Gastrocnemius medialis (tissue), 4 donors: ENCODE results near the gene BCS1L. TPM values are rescaled to one million over a fixed set of nuclear protein-coding genes. Genes with fewer than 3 reads are reported as not detected.
A peak's percentile ranks its signal among the peaks of the same experiment; 100 is the strongest.

Experiments
- ATAC-seq, 2 donors: fragments of 150-250 bp; one replicate each; pipeline ENCODE4 v1.9.1; 2016
- DNase-seq, 2 donors: peaks; one replicate each; pipeline ENCODE4 v3.0.0-alpha.2; 2019
- H3K27ac ChIP-seq, 4 donors: fragments of 200-600 bp; sonication (generic); 1 replicate in 1 of 4; 2 replicates in 3 of 4; pipeline ENCODE4 v1.5.1; 2016 to 2018; ENCODE audit warnings: mild to moderate bottlenecking in 2 of 4, moderate library complexity in 1 of 4
- H3K27me3 ChIP-seq, 3 donors: fragments of 200-600 bp; sonication (generic) in 2 of 3; 1 replicate in 1 of 3; 2 replicates in 2 of 3; pipeline versions ENCODE4 v1.5.1 to v1.6.0; 2016 to 2019; ENCODE audit warnings: mild to moderate bottlenecking in 1 of 3, moderate library complexity in 1 of 3
- H3K36me3 ChIP-seq, 2 donors: fragments of 200-600 bp; sonication (generic) in 1 of 2; one replicate each; pipeline ENCODE4 v1.5.1; 2017 to 2018
- H3K4me1 ChIP-seq, 2 donors: fragments of 200-600 bp; sonication (generic) in 1 of 2; one replicate each; pipeline ENCODE4 v1.5.1; 2016 to 2017; ENCODE audit warnings: mild to moderate bottlenecking in 2 of 2
- H3K4me3 ChIP-seq, 4 donors: fragments of 200-600 bp; sonication (generic) in 3 of 4; 1 replicate in 1 of 4; 2 replicates in 3 of 4; pipeline ENCODE4 v1.5.1; 2016 to 2019; ENCODE audit warnings: mild to moderate bottlenecking in 2 of 4
- H3K9me3 ChIP-seq, 3 donors: fragments of 200-600 bp; sonication (generic) in 2 of 3; 1 replicate in 1 of 3; 2 replicates in 2 of 3; pipeline ENCODE4 v1.5.1; 2016 to 2019
- CTCF ChIP-seq, 5 experiments: fragments of 450-650 bp in 3 of 5; fragments of 200-600 bp in 2 of 5; sonication (generic) in 2 of 5; IDR thresholded peaks in 4 of 5; conservative IDR thresholded peaks in 1 of 5; 1 replicate in 4 of 5; 2 replicates in 1 of 5; pipeline ENCODE4 v1.5.1; 2016 to 2019; ENCODE audit warnings: antibody characterized with exemption in 5 of 5, mild to moderate bottlenecking in 3 of 5, moderate library complexity in 3 of 5
- POLR2A ChIP-seq, 2 donors: fragments of 450-650 bp; IDR thresholded peaks; one replicate each; pipeline ENCODE4 v1.6.1; 2017; ENCODE audit warnings: antibody characterized with exemption in 2 of 2, mild to moderate bottlenecking in 2 of 2, moderate library complexity in 2 of 2
- in situ Hi-C, 4 donors: fragments of 200-750 bp; cut with MboI; loops; one replicate each; pipeline versions ENCODE4 v1.15.0 to v1.8.0; 2017; ENCODE audit warnings: low sequenced_read_pairs in 4 of 4
- intact Hi-C: fragments of 100-400 bp; cut with DNase I; formaldehyde crosslinking; loops from one replicate; pipeline ENCODE4 v1.15.1; 2023; ENCODE audit warnings: low total_unique reads
- total RNA-seq, 4 donors: library from RNA; depleted of rRNA; stranded (reverse); fragments of >200 nt; gene quantifications; one replicate each; pipeline versions ENCODE4 v1.1.0 to v1.2.3, GENCODE V29; 2016

Gene BCS1L
- total RNA-seq, 4 donors from 2014 or later = 19.6 to 46.9 (median 22.4) TPM

- in situ Hi-C loops (no loop called here), intact Hi-C loops (no loop called here)
- Histone ChIP-seq H3K27ac (peak overlapping the region in 1 of 4 donors; percentile 18), H3K36me3 (peaks cover 3 to 95% of the 10 kb centered on the region in 2 donors), H3K4me3 (no peak overlapping the region), H3K27me3 (no peaks in the 10 kb centered on the region), H3K4me1 (no peaks in the 10 kb centered on the region), H3K9me3 (no peaks in the 10 kb centered on the region)
- DNase-seq (peak in 1 of 2 donors; percentile 45), ATAC-seq (peak; percentile 65 to 71)
- TF ChIP-seq POLR2A (IDR thresholded peaks at IDR 0.05) (no peak), CTCF (IDR thresholded peaks at IDR 0.05 in 4 of 5, conservative IDR thresholded peaks at IDR 0.05 in 1 of 5) (peak; percentile 54 to 79 (median 71))
Measured at GRCh38 chr2:218648088-218648786, 11.2 kb upstream of the BCS1L start.

- no peak for DNase-seq
- Histone ChIP-seq H3K4me1 (no peaks in the 10 kb centered on the region), H3K36me3 (peaks cover 3 to 95% of the 10 kb centered on the region in 2 donors), H3K27ac (peak overlapping the region in 1 of 4 donors; percentile 18), H3K27me3 (no peaks in the 10 kb centered on the region), H3K9me3 (no peaks in the 10 kb centered on the region), H3K4me3 (no peak overlapping the region)
- intact Hi-C loops = no loop called here
- no peak for ATAC-seq
- in situ Hi-C loops = no loop called here
- TF ChIP-seq POLR2A (IDR thresholded peaks at IDR 0.05) = no peak
- TF ChIP-seq CTCF (IDR thresholded peaks at IDR 0.05 in 4 of 5, conservative IDR thresholded peaks at IDR 0.05 in 1 of 5) = no peak
Measured at GRCh38 chr2:218648787-218649100, 10.7 kb upstream of the BCS1L start.

GRCh38 chr2:218655751-218656150 is 3.7 kb upstream of the BCS1L start:
- DNase-seq (peak; percentile 79 to 93), ATAC-seq (peak; percentile 87 to 91)
- peak overlapping the region in 2 of 4 donors; percentile 24 to 33 for H3K4me3 ChIP-seq
- no peaks in the 10 kb centered on the region for H3K27me3 ChIP-seq
- no peaks in the 10 kb centered on the region for H3K9me3 ChIP-seq
- peaks cover 0 to 56% of the 10 kb centered on the region in 2 donors for H3K36me3 ChIP-seq
- H3K4me1 ChIP-seq = peaks cover 46% of the 10 kb centered on the region in 2 donors
- peak overlapping the region; percentile 95 to 98 (median 97) for H3K27ac ChIP-seq
- TF ChIP-seq POLR2A (IDR thresholded peaks at IDR 0.05) (no peak), CTCF (IDR thresholded peaks at IDR 0.05 in 4 of 5, conservative IDR thresholded peaks at IDR 0.05 in 1 of 5) (no peak)
- intact Hi-C loops (loop anchor here (5.0 kb wide), 4 partner anchors 48 to 363 kb away; partner anchors contain the start of genes CTDSP1, PLCD4, PRKAG3 and TMBIM1), in situ Hi-C loops (loop anchor here in 3 of 4 donors (25.0 kb wide), 3 partner anchors 243 to 732 kb away; partner anchors contain the start of genes TMBIM1 (in 3 of the 3), VIL1 (in 2 of the 3) and DNPEP (in 1 of the 3))

- Histone ChIP-seq H3K4me1 (peaks cover 46% of the 10 kb centered on the region in 2 donors), H3K27ac (peak overlapping the region; percentile 95 to 98 (median 97)), H3K9me3 (no peaks in the 10 kb centered on the region), H3K36me3 (peaks cover 0 to 47% of the 10 kb centered on the region in 2 donors), H3K27me3 (no peaks in the 10 kb centered on the region), H3K4me3 (peak overlapping the region; percentile 76 to 93 (median 84))
- TF ChIP-seq POLR2A (IDR thresholded peaks at IDR 0.05) = no peak
- DNase-seq = no peak
- no peak for ATAC-seq
- intact Hi-C loops = loop anchor here (1.0 to 5.0 kb wide), 7 partner anchors 14 to 366 kb away; partner anchors contain the start of genes CNOT9, CTDSP1, PLCD4 and PRKAG3
- in situ Hi-C loops = loop anchor here in 3 of 4 donors (25.0 kb wide), 3 partner anchors 246 to 729 kb away; partner anchors contain the start of genes TMBIM1 (in 3 of the 3), VIL1 (in 2 of the 3) and DNPEP (in 1 of the 3)
Measured at GRCh38 chr2:218658671-218659257, 719 bp upstream of the BCS1L start.

- TF ChIP-seq CTCF (IDR thresholded peaks at IDR 0.05 in 4 of 5, conservative IDR thresholded peaks at IDR 0.05 in 1 of 5) = no peak
- TF ChIP-seq POLR2A (IDR thresholded peaks at IDR 0.05) = no peak
- ATAC-seq (no peak), DNase-seq (no peak)
- intact Hi-C loops = loop anchor here (1.0 to 5.0 kb wide), 7 partner anchors 12 to 368 kb away; partner anchors contain the start of genes CNOT9, CTDSP1, PLCD4 and PRKAG3
- H3K9me3 ChIP-seq = no peaks in the 10 kb centered on the region
- peaks cover 37 to 40% of the 10 kb centered on the region in 2 donors for H3K4me1 ChIP-seq
- H3K27ac ChIP-seq = peak overlapping the region; percentile 95 to 98 (median 97)
- H3K27me3 ChIP-seq = no peaks in the 10 kb centered on the region
- peaks cover 0 to 47% of the 10 kb centered on the region in 2 donors for H3K36me3 ChIP-seq
- in situ Hi-C loops = loop anchor here in 3 of 4 donors (25.0 kb wide), 3 partner anchors 248 to 727 kb away; partner anchors contain the start of genes TMBIM1 (in 3 of the 3), VIL1 (in 2 of the 3) and DNPEP (in 1 of the 3)
- H3K4me3 ChIP-seq = peak overlapping the region; percentile 76 to 93 (median 84)
Measured at GRCh38 chr2:218659988-218660358, 490 bp downstream of the BCS1L start.
